HepG2 (cell line): ENCODE data around the gene OR6V1. TPM values are rescaled to one million over a fixed set of nuclear protein-coding genes. Genes with fewer than 3 reads are reported as not detected.

Experiments
- ATAC-seq: fragments of 200-7000 bp; cut with Tn5 transposase; 3 replicates; pipeline ENCODE4 v1.9.1; 2020; ENCODE audit warnings: mild to moderate bottlenecking, moderate library complexity
- BruUV-seq: library from RNA; stranded (reverse); fragments of 400-500 nt; replicated peaks from 2 replicates; lab custom pipeline; 2021; lab: Mats Ljungman, UMichigan
- CTCF ChIA-PET: fragments of 300-600 bp; formaldehyde crosslinking; extraction: SDS; loops from one replicate; lab custom pipeline; 2021; ENCODE audit warnings: low total read pairs, inconsistent platforms, low intra/inter-chr PET ratio; lab: Yijun Ruan, JAX
- POLR2A ChIA-PET: fragments of 350-600 bp; sonication (Branson Sonifier 250); formaldehyde crosslinking; loops from one replicate; lab custom pipeline; 2020; ENCODE audit warnings: antibody characterized with exemption, inconsistent platforms; lab: Yijun Ruan, JAX
- DNase-seq: peaks from one replicate; pipeline ENCODE4 v3.0.0-alpha.2; 2015; ENCODE audit warnings: low spot score
- FAIRE-seq: peaks from 3 replicates; lab custom pipeline; 2011; peaks lifted over from hg19 to GRCh38; lab: Jason Lieb, UNC
- H2AFZ ChIP-seq: one replicate; pipeline ENCODE4 v1.6.1; 2011; ENCODE audit warnings: low read length, inconsistent platforms
- H3K27ac ChIP-seq: fragments of 300-600 bp; 3 replicates; pipeline ENCODE4 v1.8.0; 2011; ENCODE audit warnings: mixed run types, mild to moderate bottlenecking, mixed read lengths, low read length, inconsistent platforms; ENCODE audit not compliant: insufficient read depth; ENCODE audit errors: extremely low read length
- H3K27me3 ChIP-seq, 2 experiments: fragments of 200-600 bp in 1 of 2; 2 replicates in 1 of 2; 3 replicates in 1 of 2; pipeline versions ENCODE4 v1.6.0 to v1.8.0; 2011; ENCODE audit warnings: low read length in 2 of 2, mild to moderate bottlenecking in 2 of 2, moderate library complexity in 2 of 2, inconsistent platforms in 1 of 2; ENCODE audit not compliant: insufficient read depth in 2 of 2, control insufficient read depth in 1 of 2
- H3K36me3 ChIP-seq, 2 experiments: fragments of 200-600 bp in 1 of 2; replicated peaks in 1 of 2; 2 replicates in 1 of 2; 3 replicates in 1 of 2; pipeline versions ENCODE4 v1.5.1 to v1.8.0; 2011; ENCODE audit warnings: low read length in 2 of 2, inconsistent platforms in 1 of 2; ENCODE audit not compliant: insufficient read depth in 2 of 2, control insufficient read depth in 1 of 2
- H3K4me1 ChIP-seq: 2 replicates; pipeline ENCODE4 v1.5.1; 2012; ENCODE audit warnings: low read length, inconsistent platforms; ENCODE audit not compliant: insufficient read depth
- H3K4me2 ChIP-seq: 2 replicates; pipeline ENCODE4 v1.6.0; 2011; ENCODE audit warnings: low read depth, low read length, inconsistent platforms
- H3K4me3 ChIP-seq, 3 experiments: fragments of 200-600 bp in 1 of 3; sonication (generic), shearing (Covaris generic) in 1 of 3; replicated peaks in 1 of 3; 2 replicates each; pipeline ENCODE4 v1.5.1; 2011 to 2016; ENCODE audit warnings: low read length in 3 of 3, inconsistent platforms in 2 of 3, low read depth in 2 of 3, mild to moderate bottlenecking in 2 of 3, control low read depth in 1 of 3, mixed read lengths in 1 of 3; ENCODE audit not compliant: insufficient read depth in 1 of 3
- H3K79me2 ChIP-seq: one replicate; pipeline ENCODE4 v1.6.1; 2011; ENCODE audit warnings: low read length, inconsistent platforms; ENCODE audit not compliant: insufficient read depth
- H3K9ac ChIP-seq: 2 replicates; pipeline ENCODE4 v1.6.0; 2011; ENCODE audit warnings: mild to moderate bottlenecking, low read depth, low read length, inconsistent platforms; ENCODE audit not compliant: insufficient read depth
- H3K9me3 ChIP-seq: 2 replicates; pipeline ENCODE4 v1.5.1; 2012; ENCODE audit warnings: mild to moderate bottlenecking, low read length
- H4K20me1 ChIP-seq: 2 replicates; pipeline ENCODE4 v1.6.0; 2011; ENCODE audit warnings: inconsistent platforms, mild to moderate bottlenecking, low read length, moderate library complexity; ENCODE audit not compliant: insufficient read depth
- ASH2L ChIP-seq: fragments of 300-600, 200-600 bp; sonication (generic); IDR thresholded peaks from 2 replicates; pipeline ENCODE4 v1.7.0; 2017; ENCODE audit warnings: low read depth, mild to moderate bottlenecking, moderate library complexity, mixed read lengths, low read length; ENCODE audit not compliant: insufficient read length
- EEA1 ChIP-seq: sonication (generic); formaldehyde crosslinking; IDR thresholded peaks from 2 replicates; pipeline ENCODE4 v1.5.1; 2020; ENCODE audit warnings: mild to moderate bottlenecking, missing genetic modification reagents, borderline replicate concordance
- MED13 ChIP-seq: sonication (generic); formaldehyde crosslinking; IDR thresholded peaks from 2 replicates; pipeline ENCODE4 v1.5.0; 2020; ENCODE audit warnings: missing genetic modification reagents
- NCOA2 ChIP-seq: sonication (generic); formaldehyde crosslinking; IDR thresholded peaks from 2 replicates; pipeline ENCODE4 v1.8.0; 2022; ENCODE audit warnings: inconsistent platforms
- NR3C1 ChIP-seq: sonication (generic); formaldehyde crosslinking; IDR thresholded peaks from 2 replicates; pipeline ENCODE4 v1.4.0; 2020; ENCODE audit warnings: missing genetic modification reagents
- YY1 ChIP-seq: IDR thresholded peaks from 2 replicates; pipeline ENCODE4 v1.6.1; 2011; ENCODE audit warnings: low read length, low read depth, moderate library complexity, mild to moderate bottlenecking; ENCODE audit not compliant: insufficient read depth, insufficient replicate concordance
- ZNF550 ChIP-seq: sonication (generic); formaldehyde crosslinking; IDR thresholded peaks from 2 replicates; pipeline ENCODE4 v1.4.0; 2020; ENCODE audit warnings: mild to moderate bottlenecking, missing genetic modification reagents, borderline replicate concordance
- ZNF552 ChIP-seq: sonication (generic); formaldehyde crosslinking; IDR thresholded peaks from 2 replicates; pipeline ENCODE4 v1.9.0; 2022; ENCODE audit warnings: missing genetic modification reagents, mild to moderate bottlenecking, borderline replicate concordance
- ZNF569 ChIP-seq: sonication (generic); formaldehyde crosslinking; IDR thresholded peaks from 2 replicates; pipeline ENCODE4 v1.5.0; 2020; ENCODE audit warnings: mild to moderate bottlenecking, missing genetic modification reagents, moderate library complexity, borderline replicate concordance
- ZNF644 ChIP-seq: IDR thresholded peaks from 2 replicates; pipeline ENCODE4 v1.6.1; 2016; ENCODE audit warnings: low read depth
- ZNF703 ChIP-seq: sonication (generic); formaldehyde crosslinking; IDR thresholded peaks from 2 replicates; pipeline ENCODE4 v1.5.1; 2020; ENCODE audit warnings: missing genetic modification reagents, mild to moderate bottlenecking, moderate library complexity, borderline replicate concordance
- ZZZ3 ChIP-seq: sonication (generic); formaldehyde crosslinking; IDR thresholded peaks from 2 replicates; pipeline ENCODE4 v1.4.0; 2020; ENCODE audit warnings: missing genetic modification reagents, mild to moderate bottlenecking, borderline replicate concordance
- WGBS: methylation state at CpG from one replicate; pipeline ENCODE4 v1.1.6; 2017; ENCODE audit warnings: low lambda C conversion rate; 5-methylcytosine and 5-hydroxymethylcytosine counted together
- in situ Hi-C: cut with HindIII; loops from 2 replicates; pipeline ENCODE4 v1.10.0; 2017; ENCODE audit warnings: low pct_unique_long_range_greater_than_20kb; ENCODE audit not compliant: extremely low pct_ligation_motif_present
- intact Hi-C: fragments of 100-400 bp; cut with micrococcal nuclease; formaldehyde crosslinking; loops from one replicate; pipeline ENCODE4 v1.10.0; 2022; ENCODE audit not compliant: unreplicated experiment
- polyA plus RNA-seq, 8 experiments: library from polyadenylated mRNA; depleted of rRNA in 3 of 8; stranded (reverse) in 7 of 8; unstranded in 1 of 8; fragments of >200 nt; fragmentation: Illumina TruSeq in 4 of 8; extraction: Trizol in 4 of 8; gene quantifications; 2 replicates each; pipeline versions ENCODE4 v1.2.1 to v1.2.3, GENCODE V29; 2011 to 2016; ENCODE audit warnings: low read depth in 4 of 8, missing spikeins in 1 of 8, mixed read lengths in 1 of 8; ENCODE audit not compliant: insufficient read depth in 1 of 8
- total RNA-seq, 5 experiments: library from RNA; depleted of rRNA; stranded (reverse); fragments of >200 nt; fragmentation: Illumina TruSeq; extraction: Trizol; gene quantifications; 2 replicates each; pipeline ENCODE4 v1.2.3, GENCODE V29; 2016; ENCODE audit warnings: low read depth in 1 of 5
- TF ChIP-seq, protein P1 (sequence below): sonication (generic); formaldehyde crosslinking; conservative IDR thresholded peaks from 2 replicates; pipeline ENCODE4 v1.5.0; 2020; ENCODE audit warnings: missing genetic modification reagents
- TF ChIP-seq, protein P2 (sequence below): sonication (generic); formaldehyde crosslinking; IDR thresholded peaks from 2 replicates; pipeline ENCODE4 v1.8.1; 2022; ENCODE audit warnings: mild to moderate bottlenecking, missing genetic modification reagents
- TF ChIP-seq, protein P3 (sequence below): sonication (generic); formaldehyde crosslinking; IDR thresholded peaks from 2 replicates; pipeline ENCODE4 v1.4.0; 2020; ENCODE audit warnings: missing genetic modification reagents, mild to moderate bottlenecking, borderline replicate concordance

The OR6V1 gene
- total and polyA plus RNA-seq, 2 of the 13 experiments (the other 11 are each of a cell fraction or from before 2014, with no cell fraction given): not detected

DNA sequence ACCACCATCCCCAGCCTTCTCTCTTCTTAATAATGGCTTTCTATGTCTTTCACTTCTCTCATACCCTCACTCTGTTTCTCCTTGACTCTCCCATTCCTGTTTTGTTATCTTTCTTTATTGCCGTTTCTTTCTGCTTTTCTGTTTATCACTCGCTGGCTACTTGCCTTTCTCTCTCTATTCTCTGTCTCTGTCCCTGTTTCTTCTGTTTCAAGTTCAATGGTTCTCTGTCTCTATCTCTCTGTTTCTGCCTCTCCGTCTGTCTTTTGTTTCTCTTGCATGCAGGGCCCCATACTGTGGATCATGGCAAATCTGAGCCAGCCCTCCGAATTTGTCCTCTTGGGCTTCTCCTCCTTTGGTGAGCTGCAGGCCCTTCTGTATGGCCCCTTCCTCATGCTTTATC is at the start of gene OR6V1 (continued):
- TF ChIP-seq ASH2L (no peak), ZNF703 (CRISPR knock-in tag) (no peak)

DNA sequence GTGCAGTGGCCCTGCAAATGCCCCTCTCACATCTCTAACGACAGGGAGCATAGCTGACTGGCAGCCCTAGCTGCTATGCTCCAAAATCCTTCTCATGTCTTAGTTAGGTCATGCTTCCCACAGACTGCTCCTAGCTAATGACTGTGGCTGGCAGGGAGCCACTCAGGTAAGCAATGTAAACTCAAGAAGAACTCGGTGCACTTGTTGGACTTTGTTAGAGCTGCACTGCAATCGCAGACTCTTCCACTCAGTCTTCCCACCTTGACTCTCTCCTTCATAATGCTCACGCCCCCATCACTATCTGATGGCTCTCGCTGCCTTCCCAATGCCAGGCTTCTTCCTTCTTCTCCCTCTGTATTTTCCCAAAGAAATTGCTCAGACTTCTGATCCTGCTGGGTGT is 49.2 kb upstream of the OR6V1 start:
- H3K36me3 ChIP-seq: no peaks in the 10 kb centered on the region
- BruUV-seq: no TSS peak
- POLR2A ChIA-PET: no interaction called here
- H4K20me1 ChIP-seq: no peaks in the 10 kb centered on the region
- TF ChIP-seq ZNF644 (CRISPR knock-in tag) (no peak), EEA1 (CRISPR knock-in tag) (no peak), NCOA2 (no peak), NR3C1 (CRISPR knock-in tag) (no peak), ZNF550 (CRISPR knock-in tag) (no peak), ZNF569 (CRISPR knock-in tag) (no peak), ZZZ3 (CRISPR knock-in tag) (no peak), ZNF552 (CRISPR knock-in tag) (no peak), YY1 (no peak), MED13 (CRISPR knock-in tag) (no peak)
- TF ChIP-seq, protein P1, sequence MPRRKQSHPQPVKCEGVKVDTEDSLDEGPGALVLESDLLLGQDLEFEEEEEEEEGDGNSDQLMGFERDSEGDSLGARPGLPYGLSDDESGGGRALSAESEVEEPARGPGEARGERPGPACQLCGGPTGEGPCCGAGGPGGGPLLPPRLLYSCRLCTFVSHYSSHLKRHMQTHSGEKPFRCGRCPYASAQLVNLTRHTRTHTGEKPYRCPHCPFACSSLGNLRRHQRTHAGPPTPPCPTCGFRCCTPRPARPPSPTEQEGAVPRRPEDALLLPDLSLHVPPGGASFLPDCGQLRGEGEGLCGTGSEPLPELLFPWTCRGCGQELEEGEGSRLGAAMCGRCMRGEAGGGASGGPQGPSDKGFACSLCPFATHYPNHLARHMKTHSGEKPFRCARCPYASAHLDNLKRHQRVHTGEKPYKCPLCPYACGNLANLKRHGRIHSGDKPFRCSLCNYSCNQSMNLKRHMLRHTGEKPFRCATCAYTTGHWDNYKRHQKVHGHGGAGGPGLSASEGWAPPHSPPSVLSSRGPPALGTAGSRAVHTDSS: no peak
- TF ChIP-seq, protein P2, sequence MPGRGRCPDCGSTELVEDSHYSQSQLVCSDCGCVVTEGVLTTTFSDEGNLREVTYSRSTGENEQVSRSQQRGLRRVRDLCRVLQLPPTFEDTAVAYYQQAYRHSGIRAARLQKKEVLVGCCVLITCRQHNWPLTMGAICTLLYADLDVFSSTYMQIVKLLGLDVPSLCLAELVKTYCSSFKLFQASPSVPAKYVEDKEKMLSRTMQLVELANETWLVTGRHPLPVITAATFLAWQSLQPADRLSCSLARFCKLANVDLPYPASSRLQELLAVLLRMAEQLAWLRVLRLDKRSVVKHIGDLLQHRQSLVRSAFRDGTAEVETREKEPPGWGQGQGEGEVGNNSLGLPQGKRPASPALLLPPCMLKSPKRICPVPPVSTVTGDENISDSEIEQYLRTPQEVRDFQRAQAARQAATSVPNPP (CRISPR knock-in tag): no peak
- TF ChIP-seq, protein P3, sequence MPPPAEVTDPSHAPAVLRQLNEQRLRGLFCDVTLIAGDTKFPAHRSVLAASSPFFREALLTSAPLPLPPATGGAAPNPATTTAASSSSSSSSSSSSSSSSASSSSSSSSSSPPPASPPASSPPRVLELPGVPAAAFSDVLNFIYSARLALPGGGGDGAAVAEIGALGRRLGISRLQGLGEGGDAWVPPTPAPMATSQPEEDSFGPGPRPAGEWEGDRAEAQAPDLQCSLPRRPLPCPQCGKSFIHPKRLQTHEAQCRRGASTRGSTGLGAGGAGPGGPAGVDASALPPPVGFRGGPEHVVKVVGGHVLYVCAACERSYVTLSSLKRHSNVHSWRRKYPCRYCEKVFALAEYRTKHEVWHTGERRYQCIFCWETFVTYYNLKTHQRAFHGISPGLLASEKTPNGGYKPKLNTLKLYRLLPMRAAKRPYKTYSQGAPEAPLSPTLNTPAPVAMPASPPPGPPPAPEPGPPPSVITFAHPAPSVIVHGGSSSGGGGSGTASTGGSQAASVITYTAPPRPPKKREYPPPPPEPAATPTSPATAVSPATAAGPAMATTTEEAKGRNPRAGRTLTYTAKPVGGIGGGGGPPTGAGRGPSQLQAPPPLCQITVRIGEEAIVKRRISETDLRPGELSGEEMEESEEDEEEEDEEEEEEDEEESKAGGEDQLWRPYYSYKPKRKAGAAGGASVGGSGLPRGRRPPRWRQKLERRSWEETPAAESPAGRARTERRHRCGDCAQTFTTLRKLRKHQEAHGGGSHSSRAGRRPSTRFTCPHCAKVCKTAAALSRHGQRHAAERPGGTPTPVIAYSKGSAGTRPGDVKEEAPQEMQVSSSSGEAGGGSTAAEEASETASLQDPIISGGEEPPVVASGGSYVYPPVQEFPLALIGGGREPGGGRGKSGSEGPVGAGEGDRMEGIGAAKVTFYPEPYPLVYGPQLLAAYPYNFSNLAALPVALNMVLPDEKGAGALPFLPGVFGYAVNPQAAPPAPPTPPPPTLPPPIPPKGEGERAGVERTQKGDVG (CRISPR knock-in tag): no peak
- TF ChIP-seq, all 625 proteins: peak for 0
- Histone ChIP-seq H3K4me2 (peak overlapping the region; percentile 31; the same call in 1 of the 2 replicates), H3K27me3 (no peaks in the 10 kb centered on the region), H2AFZ (no peak overlapping the region), H3K27ac (no peak overlapping the region), H3K4me1 (no peaks in the 10 kb centered on the region), H3K9ac (no peak overlapping the region), H3K9me3 (0 out of 2 replicates have a peak, but pooled peaks cover 8% of the 10 kb centered on the region), H3K79me2 (no peaks in the 10 kb centered on the region), H3K4me3 (no peak overlapping the region)
- no peak for FAIRE-seq
- CTCF ChIA-PET: interaction anchor here (1.8 to 1.9 kb wide), 2 partner anchors 149 to 212 kb away, joined by 6 read pairs; no protein-coding TSS in a partner anchor
- WGBS: 31% methylated on average over 5 of the region's 5 CpGs
- in situ Hi-C loops: no loop called here
- intact Hi-C loops: loop anchor here (1.0 to 10.0 kb wide), 4 partner anchors 118 to 302 kb away; partner anchors contain the start of gene TRPV6
- no peak for DNase-seq
- ATAC-seq: no peak
